ENCODE data around the gene RAD50.

RAD50 gene

GRCh38 chr5:132662925-132663770 is 106.4 kb downstream of the RAD50 start:
- peak; percentile 79 for DNase-seq

DNA sequence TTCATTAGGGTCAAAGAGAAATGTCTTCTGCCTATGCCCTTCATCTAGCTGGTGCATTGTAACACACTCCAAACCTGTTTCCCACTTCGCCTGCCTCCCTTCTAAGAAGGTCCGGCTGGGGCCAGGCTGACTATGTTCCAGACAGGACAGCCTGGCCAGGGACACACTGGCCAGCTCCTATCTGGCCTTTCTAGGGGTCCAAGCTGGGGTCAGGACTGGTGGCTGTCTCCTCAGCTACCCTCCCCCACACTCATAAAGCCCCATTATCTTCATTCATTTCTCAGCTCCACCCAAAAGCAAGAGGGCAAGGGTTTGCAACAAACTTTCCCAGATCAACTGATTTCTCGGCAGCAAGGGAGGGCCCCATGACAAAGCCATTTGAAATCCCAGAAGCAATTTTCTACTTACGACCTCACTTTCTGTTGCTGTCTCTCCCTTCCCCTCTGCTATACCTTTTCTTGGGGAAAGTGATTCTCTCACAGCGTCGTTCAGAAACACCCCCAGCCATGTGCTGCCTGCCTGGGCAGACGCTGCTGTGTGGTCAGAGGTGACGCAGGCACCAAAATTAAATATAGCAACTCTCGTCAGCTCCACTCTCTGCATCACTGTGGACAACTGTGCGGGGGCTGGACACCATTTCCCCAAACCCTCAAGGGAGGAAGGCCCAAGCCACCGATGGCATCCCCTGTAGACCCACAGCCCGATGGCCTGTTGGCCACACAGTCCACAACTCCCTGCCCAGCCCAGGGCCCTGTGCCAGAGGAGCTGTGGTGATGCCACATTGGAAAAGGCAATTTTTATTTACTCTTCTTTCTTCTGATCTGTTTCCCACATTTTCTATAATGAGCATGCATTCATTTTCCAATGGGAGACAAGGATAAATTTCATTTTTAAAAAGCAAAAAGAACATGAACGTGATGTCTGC is 107.3 kb downstream of the RAD50 start:
- no peak for DNase-seq

DNA sequence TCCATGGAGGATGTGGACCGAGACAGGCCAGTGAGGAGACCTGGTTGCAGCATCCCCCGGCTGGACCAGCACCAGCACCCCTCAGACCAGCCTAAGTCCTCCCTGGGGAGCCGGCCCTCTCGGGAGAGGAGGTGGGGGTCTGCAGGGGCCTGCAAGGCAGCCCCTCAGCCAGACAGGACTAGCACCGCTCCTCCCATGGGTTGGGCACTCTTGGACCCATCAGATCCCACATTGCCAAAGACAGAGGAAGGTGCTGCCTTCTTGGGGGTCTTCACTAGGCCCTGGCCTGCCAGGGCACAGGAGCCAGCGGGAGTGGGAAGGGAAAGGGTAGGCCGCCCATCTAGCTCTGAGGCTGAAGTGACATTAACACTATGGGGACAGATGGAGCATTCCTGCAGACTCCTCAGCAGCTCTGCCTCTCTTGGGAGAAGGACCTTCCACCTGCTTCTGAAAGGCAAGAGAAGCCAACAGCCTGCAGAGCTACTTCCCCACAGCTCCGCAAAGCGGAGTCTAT is 108.0 kb downstream of the RAD50 start:
- DNase-seq: no peak

DNA sequence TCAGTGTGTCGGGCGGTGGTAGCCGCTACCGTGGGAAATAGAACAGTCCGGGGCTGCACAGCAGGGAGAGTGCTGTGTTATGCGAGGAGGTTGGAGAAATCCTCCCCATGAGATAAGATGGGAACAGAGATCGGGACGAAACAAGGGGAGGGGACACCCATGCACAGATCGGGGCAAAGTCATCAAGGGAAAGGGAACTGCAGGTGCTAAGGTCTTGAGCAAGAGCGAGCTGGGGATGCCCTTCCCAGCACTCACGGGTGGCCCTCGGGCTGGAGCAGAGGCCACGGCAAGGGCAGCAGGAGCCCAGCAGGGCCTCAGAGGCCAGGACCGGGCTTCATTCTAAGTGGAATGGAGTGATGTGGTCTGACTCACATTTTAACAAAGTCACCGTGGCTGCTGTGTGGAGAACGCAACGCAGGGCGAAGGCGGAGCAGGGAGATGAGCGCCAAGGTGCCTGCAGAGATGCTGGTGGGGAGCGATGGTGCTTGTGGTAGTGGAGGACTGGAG is 108.8 kb downstream of the RAD50 start:
- DNase-seq: no peak

DNA sequence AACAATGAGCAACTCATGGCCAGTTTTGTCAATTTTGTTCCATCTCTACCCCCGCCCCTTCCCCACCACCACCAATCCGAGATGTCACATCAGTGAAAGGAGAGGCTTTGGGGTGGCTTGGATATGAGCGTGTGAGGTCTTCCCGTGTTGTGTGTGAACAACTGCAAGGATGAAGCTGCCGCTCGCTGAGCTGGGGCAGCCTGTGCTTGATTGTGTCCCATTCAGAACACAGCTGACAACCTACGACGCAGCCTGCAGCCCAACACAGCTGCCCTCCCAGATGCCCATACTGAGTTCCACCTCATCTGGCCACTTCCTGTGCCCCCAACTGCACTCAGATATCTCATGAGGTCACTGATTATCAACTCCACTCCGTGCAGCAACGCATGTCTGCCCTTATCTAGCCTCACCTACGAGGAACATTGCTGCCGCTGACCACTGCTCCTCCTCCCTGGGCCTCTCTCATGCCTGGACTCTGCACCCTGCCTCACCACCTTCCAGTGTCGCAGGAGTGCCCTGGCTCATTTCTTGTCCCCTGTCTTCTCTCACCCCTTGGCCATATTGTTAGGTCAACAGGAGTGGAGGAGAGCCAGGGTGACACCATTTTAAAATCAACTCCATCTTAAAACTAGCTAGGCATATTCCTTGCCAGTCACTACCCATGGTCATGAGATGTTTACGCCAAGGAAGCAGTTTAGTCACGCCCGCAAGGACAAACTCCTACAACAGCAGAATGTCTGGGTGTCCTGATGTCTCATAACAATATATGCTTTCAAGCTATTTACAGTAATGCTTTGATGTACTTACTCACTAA is 109.7 kb downstream of the RAD50 start:
- no peak for DNase-seq

- no peak for DNase-seq
Observed at GRCh38 chr5:132667309-132667708, 110.5 kb downstream of the RAD50 start.

DNA sequence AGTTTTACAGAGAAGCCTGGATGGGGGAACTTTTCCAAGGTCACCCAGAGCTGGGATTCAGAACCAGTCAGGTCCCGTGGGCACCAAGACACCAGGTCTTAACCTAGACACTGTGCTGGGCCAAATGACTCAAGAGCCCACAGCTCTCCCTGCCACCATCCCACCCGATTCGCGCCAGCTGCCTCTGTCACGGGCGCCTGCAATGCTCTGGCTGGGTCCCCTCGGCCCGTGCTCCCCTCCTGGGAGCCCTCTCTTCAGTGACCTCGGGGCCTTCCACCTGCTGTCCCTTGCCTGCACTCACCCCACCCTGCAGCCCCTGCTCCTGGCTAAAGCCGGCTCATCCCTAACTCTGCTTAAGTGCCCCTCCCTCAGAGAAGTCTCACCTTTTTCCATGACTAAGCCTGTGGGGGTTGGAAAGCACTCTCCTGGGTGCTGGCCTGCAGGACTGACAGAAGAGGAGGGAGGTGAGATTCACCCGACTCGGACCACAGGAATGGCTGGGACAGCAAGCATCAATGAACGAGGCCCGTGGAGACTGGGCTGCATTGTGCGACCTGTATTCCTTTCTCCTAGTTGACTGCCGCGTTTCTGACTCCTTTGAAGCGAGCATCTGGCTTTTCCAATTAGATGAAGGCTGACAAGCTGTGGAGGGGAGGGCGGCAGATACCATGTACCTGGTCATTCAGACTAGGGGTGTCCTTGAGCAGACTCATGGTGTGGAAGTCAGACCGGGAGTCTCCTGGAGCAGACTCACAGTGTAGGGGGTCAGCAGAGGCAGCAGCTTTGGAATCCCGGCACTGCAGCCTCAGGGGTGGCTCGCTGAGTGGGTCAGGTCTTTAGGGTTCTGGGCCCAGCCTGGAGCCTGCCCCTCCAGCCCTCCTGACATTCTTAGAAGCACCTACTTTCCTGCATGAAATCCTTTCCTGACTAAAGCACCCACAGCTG is 111.3 kb downstream of the RAD50 start:
- DNase-seq: no peak

DNA sequence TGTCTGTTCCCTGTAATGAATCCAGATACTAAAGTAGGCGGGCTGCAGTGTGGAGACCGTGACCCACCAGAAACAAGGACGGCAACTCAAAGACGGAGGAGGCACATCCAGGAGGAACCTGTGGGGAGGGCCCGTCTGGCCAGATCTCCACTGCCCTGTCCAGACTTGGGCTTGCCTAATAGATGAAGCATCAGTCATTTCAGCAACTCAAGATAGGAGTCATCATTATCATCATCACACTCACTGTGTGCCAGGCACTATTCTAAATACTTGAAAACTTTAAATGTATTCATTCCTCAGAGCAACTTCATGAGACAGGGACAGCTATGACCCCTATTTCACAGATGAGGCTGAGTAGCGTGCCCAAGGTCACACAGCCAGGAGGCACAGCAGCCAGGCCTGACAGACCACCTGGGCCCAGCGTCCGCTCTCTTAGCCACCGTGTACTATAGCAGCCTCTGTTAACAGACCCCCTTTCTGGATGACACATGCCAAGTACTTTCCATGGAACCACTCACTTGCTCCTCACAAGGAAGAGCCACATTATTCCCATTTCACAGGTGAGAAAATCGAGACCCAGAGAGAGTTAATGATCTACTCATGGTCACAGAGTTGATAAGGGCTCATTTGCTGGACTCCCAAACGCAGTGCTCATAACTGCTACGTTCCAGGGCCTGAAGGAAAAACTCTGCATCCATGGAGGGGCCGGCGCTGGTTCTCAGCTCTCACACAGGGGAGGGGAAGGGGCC is 112.1 kb downstream of the RAD50 start:
- no peak for DNase-seq

DNA sequence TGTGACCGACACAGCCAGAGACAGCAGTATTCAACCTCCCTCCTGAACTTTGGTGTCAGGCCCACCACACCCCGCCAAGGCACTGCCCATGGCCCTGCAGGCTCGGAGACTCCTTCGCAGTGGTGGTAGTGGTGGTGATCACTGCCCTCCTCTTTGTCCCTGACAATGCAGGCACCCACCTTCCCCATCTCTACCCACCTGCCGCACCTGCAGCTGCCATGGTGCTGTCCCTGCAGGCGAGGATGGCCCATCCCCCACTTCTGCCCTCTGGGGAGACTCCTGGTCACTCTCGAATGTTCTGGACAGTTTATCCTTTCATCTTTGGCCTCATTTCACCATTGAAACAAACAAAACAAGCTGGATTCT is 112.7 kb downstream of the RAD50 start:
- DNase-seq: no peak

- DNase-seq: no peak
Observed at GRCh38 chr5:132669966-132670882, 113.4 kb downstream of the RAD50 start.

DNA sequence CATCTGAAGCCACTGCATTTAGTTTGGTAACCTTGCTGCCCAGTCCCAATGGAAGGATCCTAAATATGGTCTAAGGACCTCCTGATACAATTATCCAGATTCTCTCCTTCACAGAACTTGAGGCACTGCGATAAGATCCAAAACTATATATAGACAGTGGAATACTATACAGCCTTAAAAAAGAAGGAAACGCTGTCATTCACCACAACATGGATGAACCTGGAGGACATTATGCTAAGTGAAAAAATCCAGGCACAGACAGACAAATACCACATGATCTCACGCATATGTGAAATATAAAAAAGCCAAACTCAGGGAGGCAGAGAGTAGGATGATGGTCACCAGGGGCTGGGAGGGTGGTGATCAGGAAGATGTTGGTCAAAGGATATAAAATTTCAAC is 114.2 kb downstream of the RAD50 start:
- no peak for DNase-seq

- no peak for DNase-seq
Observed at GRCh38 chr5:132673488-132673887, 116.7 kb downstream of the RAD50 start.

DNA sequence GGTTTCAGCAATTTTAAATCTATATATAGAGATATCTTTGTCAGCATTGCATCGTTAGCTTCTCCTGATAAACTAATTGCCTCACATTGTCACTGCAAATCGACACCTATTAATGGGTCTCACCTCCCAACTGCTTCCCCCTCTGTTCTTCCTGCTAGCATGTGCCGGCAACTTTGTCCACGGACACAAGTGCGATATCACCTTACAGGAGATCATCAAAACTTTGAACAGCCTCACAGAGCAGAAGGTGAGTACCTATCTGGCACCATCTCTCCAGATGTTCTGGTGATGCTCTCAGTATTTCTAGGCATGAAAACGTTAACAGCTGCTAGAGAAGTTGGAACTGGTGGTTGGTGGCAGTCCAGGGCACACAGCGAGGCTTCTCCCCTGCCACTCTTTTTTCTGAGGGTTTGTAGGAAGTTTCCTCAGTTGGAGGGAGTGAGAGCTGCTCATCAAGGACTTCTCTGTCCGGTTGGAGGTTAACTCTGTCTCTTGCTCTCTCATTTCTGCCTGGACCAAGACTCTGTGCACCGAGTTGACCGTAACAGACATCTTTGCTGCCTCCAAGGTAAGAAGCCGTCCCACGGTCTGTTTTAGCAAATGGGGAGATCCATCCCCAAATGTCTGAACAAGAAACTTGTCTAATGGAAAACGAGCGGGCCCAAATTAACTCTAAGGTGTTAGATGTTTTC is 117.3 kb downstream of the RAD50 start, which contains the start of gene IL4:
Gene IL4 (plus strand): TSS at position 51 of the 692 bp plus-strand sequence. CDS start 62 bp downstream, at position 113.
- DNase-seq: no peak

GRCh38 chr5:132674671-132675506 is 118.1 kb downstream of the RAD50 start:
- no peak for DNase-seq

DNA sequence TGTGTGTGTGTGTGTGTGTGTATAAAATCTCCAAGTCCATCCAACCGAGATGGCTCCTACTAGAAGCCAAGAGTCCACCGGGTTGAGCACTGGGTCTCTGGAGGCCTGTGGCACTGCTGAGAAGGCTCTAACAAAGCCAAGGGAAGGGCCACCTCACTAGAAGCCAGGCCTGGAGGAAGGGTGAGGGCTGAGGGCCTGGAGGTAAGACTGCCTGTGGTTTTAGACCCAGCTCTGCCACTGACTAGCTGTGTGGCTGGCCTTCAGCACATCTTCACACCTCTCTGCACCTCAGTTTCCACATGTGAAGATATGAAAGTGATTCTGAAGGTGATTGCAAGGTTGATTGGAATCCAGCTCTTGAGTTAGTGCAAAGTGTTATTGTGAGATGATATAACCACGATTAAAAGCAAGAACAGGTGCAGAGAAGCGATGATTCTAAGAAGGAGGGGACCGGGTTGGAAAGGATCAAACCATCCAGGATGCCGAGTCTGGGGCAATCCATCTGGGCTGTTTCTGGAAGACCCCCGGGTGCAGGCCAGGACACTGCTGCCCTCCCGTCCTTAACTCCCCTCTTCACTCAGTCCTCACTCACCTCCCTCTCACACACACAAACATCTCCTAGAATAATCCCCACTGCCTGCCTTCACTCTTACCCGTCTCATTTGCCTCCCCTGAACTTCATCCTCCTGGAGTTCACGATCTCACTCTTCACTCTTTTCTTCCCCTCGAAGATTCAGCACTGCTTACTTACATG is 119.3 kb downstream of the RAD50 start:
- DNase-seq: no peak

DNA sequence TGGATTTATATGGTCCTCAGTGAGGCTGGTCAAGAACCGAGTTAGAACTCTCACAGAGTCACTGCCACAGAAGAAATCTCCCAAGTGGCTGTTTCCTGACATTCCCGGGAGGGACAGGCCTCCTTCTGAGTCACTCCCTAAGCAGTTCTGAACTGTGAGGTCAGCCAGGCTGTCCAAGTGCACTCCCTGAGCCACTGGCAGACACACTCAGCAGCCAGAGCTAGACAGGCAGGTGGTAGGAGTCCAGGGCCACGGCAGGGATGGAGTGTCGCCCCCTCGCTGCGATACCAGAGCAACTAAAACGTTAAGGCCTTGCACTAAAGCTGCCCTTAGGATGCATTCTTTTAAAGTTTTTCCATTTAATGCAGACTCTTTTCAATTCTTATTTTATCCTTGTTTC is 120.4 kb downstream of the RAD50 start:
- DNase-seq: no peak
